ENCODE measurements around the gene CLMP. TPM values are rescaled to one million over a fixed set of nuclear protein-coding genes. Genes with fewer than 3 reads are reported as not detected.

The CLMP gene
- total RNA-seq, 6 experiments from 2014 or later: 126 to 201 (median 138) TPM

DNA sequence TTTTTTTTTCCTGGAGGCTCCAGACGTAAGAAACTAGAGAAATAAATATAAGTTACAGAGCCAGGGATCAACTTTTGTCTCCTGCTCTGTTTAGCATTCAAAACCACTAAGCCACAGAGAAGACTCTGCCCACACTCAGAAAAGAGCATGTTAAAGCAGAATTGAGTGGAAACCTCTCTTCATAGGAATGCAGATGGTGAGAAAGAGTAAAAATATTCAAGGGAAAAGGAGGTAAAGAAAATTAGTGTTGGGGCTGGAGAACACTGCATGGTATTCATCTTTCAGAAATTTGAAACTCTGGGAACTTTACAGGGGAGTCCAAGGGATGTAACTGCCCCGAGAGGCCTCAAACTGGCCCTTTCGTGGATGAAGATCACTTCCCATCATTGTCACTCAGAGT lies 65.1 kb downstream of the CLMP start:
- peak; percentile 83 for DNase-seq
- TF ChIP-seq, protein P1, sequence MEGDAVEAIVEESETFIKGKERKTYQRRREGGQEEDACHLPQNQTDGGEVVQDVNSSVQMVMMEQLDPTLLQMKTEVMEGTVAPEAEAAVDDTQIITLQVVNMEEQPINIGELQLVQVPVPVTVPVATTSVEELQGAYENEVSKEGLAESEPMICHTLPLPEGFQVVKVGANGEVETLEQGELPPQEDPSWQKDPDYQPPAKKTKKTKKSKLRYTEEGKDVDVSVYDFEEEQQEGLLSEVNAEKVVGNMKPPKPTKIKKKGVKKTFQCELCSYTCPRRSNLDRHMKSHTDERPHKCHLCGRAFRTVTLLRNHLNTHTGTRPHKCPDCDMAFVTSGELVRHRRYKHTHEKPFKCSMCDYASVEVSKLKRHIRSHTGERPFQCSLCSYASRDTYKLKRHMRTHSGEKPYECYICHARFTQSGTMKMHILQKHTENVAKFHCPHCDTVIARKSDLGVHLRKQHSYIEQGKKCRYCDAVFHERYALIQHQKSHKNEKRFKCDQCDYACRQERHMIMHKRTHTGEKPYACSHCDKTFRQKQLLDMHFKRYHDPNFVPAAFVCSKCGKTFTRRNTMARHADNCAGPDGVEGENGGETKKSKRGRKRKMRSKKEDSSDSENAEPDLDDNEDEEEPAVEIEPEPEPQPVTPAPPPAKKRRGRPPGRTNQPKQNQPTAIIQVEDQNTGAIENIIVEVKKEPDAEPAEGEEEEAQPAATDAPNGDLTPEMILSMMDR (IDR thresholded peaks at IDR 0.05): no peak
- Mint-ChIP-seq H3K27me3 (ENCODE audit: insufficient read depth) (peaks cover 1% of the 10 kb centered on the region; the same call in 1 of the 2 replicates), H3K27ac (peak overlapping the region; percentile 97), H3K9me3 (no peaks in the 10 kb centered on the region), H3K4me1 (ENCODE audit: low read depth) (peaks cover 69% of the 10 kb centered on the region), H3K36me3 (ENCODE audit: low read depth) (peaks cover 26% of the 10 kb centered on the region), H3K4me3 (peak overlapping the region; percentile 82)

- H3K27ac Mint-ChIP-seq: peak overlapping the region; percentile 13; the same call in 1 of the 2 replicates
- TF ChIP-seq, protein P1 (IDR thresholded peaks at IDR 0.05): no peak
- DNase-seq: no peak
- 0 out of 2 replicates have a peak, but pooled peaks cover 1% of the 10 kb centered on the region for H3K27me3 Mint-ChIP-seq (ENCODE audit: insufficient read depth)
- H3K9me3 Mint-ChIP-seq: no peaks in the 10 kb centered on the region
- H3K36me3 Mint-ChIP-seq (ENCODE audit: low read depth): peaks cover 42% of the 10 kb centered on the region
- no peak overlapping the region for H3K4me3 Mint-ChIP-seq
- H3K4me1 Mint-ChIP-seq (ENCODE audit: low read depth): peaks cover 66% of the 10 kb centered on the region
These were observed 69.9 kb downstream of the CLMP start for GRCh38 chr11:123125169-123125568.

- Mint-ChIP-seq H3K27ac (peak overlapping the region; percentile 84), H3K4me1 (ENCODE audit: low read depth) (peaks cover 69% of the 10 kb centered on the region), H3K9me3 (no peaks in the 10 kb centered on the region), H3K4me3 (peak overlapping the region; percentile 67), H3K36me3 (ENCODE audit: low read depth) (peaks cover 33% of the 10 kb centered on the region), H3K27me3 (ENCODE audit: insufficient read depth) (peaks cover 3% of the 10 kb centered on the region; the same call in 1 of the 2 replicates)
- DNase-seq: no peak
- TF ChIP-seq, protein P1 (IDR thresholded peaks at IDR 0.05): no peak
These were observed 72.2 kb downstream of the CLMP start for GRCh38 chr11:123122852-123123251.

DNA sequence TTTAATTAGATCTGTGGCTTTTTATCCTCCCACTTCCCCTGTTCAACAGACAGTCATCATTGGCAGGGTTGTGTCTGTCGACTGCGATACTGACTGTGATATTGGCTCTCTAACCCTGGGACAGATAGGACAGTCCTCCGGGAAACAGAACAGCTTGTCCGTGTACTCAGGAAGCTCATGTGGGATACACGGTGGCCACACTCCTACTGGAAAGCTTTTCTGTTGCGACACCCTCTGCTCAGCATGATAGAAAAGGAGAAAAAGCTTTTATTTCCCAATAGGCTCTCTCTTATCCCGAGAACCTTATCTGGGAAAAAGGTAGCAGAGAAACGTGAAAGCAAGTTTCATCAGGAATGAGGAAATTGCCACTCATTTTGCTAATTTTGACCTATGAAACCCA lies 72.7 kb downstream of the CLMP start:
- Mint-ChIP-seq H3K9me3 (no peaks in the 10 kb centered on the region), H3K4me3 (peak overlapping the region; percentile 67), H3K36me3 (ENCODE audit: low read depth) (peaks cover 29% of the 10 kb centered on the region), H3K27ac (peak overlapping the region; percentile 84), H3K4me1 (ENCODE audit: low read depth) (peaks cover 68% of the 10 kb centered on the region), H3K27me3 (ENCODE audit: insufficient read depth) (peaks cover 3% of the 10 kb centered on the region; the same call in 1 of the 2 replicates)
- TF ChIP-seq, protein P1 (IDR thresholded peaks at IDR 0.05): no peak
- DNase-seq: no peak

GRCh38 chr11:123116486-123116885 lies 78.6 kb downstream of the CLMP start:
- peaks cover 2% of the 10 kb centered on the region; the same call in 1 of the 2 replicates for H3K27me3 Mint-ChIP-seq (ENCODE audit: insufficient read depth)
- H3K4me1 Mint-ChIP-seq (ENCODE audit: low read depth): peaks cover 63% of the 10 kb centered on the region
- no peak overlapping the region for H3K4me3 Mint-ChIP-seq
- H3K9me3 Mint-ChIP-seq: peaks cover 8% of the 10 kb centered on the region
- no peak overlapping the region for H3K27ac Mint-ChIP-seq
- H3K36me3 Mint-ChIP-seq (ENCODE audit: low read depth): peaks cover 27% of the 10 kb centered on the region
- TF ChIP-seq, protein P1 (IDR thresholded peaks at IDR 0.05): no peak
- no peak for DNase-seq

All from HFFc6 (cell line).